Measurements from ENCODE around the gene MYRIP.

DNA sequence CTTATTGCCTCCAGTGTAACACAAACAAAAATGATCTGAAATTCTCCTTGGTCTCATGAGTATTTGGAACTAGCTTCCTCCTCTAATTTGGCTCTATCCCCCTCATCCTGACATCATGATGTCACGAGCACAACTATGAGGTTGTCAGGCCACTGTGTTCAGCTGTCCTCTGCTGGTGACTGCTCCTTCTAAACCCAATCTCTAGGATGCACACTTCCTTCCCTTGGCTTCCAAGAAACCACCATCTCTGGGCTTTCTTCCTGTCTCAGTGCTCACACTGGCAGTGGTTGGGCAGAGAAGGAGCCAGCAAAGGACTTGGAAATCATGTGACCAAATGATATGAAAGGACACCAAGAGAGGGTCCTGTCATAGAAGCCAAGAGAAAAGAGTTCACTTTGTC, 469.4 kb downstream of the MYRIP start:
- TF ChIP-seq, protein P1, sequence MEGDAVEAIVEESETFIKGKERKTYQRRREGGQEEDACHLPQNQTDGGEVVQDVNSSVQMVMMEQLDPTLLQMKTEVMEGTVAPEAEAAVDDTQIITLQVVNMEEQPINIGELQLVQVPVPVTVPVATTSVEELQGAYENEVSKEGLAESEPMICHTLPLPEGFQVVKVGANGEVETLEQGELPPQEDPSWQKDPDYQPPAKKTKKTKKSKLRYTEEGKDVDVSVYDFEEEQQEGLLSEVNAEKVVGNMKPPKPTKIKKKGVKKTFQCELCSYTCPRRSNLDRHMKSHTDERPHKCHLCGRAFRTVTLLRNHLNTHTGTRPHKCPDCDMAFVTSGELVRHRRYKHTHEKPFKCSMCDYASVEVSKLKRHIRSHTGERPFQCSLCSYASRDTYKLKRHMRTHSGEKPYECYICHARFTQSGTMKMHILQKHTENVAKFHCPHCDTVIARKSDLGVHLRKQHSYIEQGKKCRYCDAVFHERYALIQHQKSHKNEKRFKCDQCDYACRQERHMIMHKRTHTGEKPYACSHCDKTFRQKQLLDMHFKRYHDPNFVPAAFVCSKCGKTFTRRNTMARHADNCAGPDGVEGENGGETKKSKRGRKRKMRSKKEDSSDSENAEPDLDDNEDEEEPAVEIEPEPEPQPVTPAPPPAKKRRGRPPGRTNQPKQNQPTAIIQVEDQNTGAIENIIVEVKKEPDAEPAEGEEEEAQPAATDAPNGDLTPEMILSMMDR (IDR thresholded peaks at IDR 0.05): no peak
- no peak for TF ChIP-seq POLR2A (IDR thresholded peaks at IDR 0.05)
